Endothelial cell of umbilical vein (primary cell): ENCODE results near the gene MEPCE. TPM values are rescaled to one million over a fixed set of nuclear protein-coding genes. Genes with fewer than 3 reads are reported as not detected.

ENCODE experiments used
- BruUV-seq: library from RNA; stranded (reverse); fragments of 400-500 nt; replicated peaks from 2 replicates; lab custom pipeline; 2021; lab: Mats Ljungman, UMichigan
- CTCF ChIA-PET: fragments of 300-600, 350-600 bp; sonication (Branson Sonifier 250); formaldehyde crosslinking; loops from one replicate; lab custom pipeline; 2021; ENCODE audit warnings: antibody characterized with exemption, inconsistent platforms; lab: Charles Lee
- POLR2A ChIA-PET: fragments of 300-600, 350-600 bp; sonication (Branson Sonifier 250); formaldehyde crosslinking; loops from one replicate; lab custom pipeline; 2021; ENCODE audit warnings: antibody characterized with exemption, inconsistent platforms; lab: Charles Lee
- DNase-seq: peaks from one replicate; pipeline ENCODE4 v3.0.0-alpha.2; 2011; ENCODE audit warnings: low read depth, low spot score
- FAIRE-seq: peaks from 2 replicates; lab custom pipeline; 2011; peaks lifted over from hg19 to GRCh38; lab: Jason Lieb, UNC
- H2AFZ ChIP-seq: 2 replicates; pipeline ENCODE4 v1.6.0; 2012; ENCODE audit warnings: low read depth, low read length, control low read depth, inconsistent platforms
- H3K27ac ChIP-seq: 2 replicates; pipeline ENCODE4 v1.5.1; 2011; ENCODE audit warnings: low read depth, mild to moderate bottlenecking, control low read depth, low read length, moderate library complexity; ENCODE audit not compliant: insufficient read depth
- H3K27me3 ChIP-seq, 2 experiments: 2 replicates each; pipeline versions ENCODE4 v1.6.0 to v1.6.1; 2011; ENCODE audit warnings: low read length in 2 of 2, mixed read lengths in 1 of 2; ENCODE audit not compliant: control insufficient read depth in 2 of 2, insufficient read depth in 2 of 2
- H3K36me3 ChIP-seq, 2 experiments: 2 replicates in 1 of 2; 3 replicates in 1 of 2; pipeline ENCODE4 v1.5.1; 2011; ENCODE audit warnings: low read length in 2 of 2, mild to moderate bottlenecking in 1 of 2, moderate library complexity in 1 of 2; ENCODE audit not compliant: control insufficient read depth in 2 of 2, insufficient read depth in 2 of 2; ENCODE audit errors: extremely low read depth in 1 of 2
- H3K4me1 ChIP-seq: 3 replicates; pipeline ENCODE4 v1.5.1; 2011; ENCODE audit warnings: mild to moderate bottlenecking, low read length; ENCODE audit not compliant: control insufficient read depth, insufficient read depth; ENCODE audit errors: extremely low read depth
- H3K4me2 ChIP-seq: 2 replicates; pipeline ENCODE4 v1.6.1; 2011; ENCODE audit warnings: low read length, control low read depth, mixed read lengths; ENCODE audit not compliant: insufficient read depth
- H3K4me3 ChIP-seq, 3 experiments: fragments of 200-600 bp in 1 of 3; sonication (generic), shearing (Covaris generic) in 1 of 3; replicated peaks in 1 of 3; 2 replicates each; pipeline ENCODE4 v1.5.1; 2011 to 2016; ENCODE audit warnings: control low read depth in 3 of 3, low read length in 3 of 3, mild to moderate bottlenecking in 2 of 3, inconsistent platforms in 1 of 3, low read depth in 1 of 3, moderate library complexity in 1 of 3; ENCODE audit not compliant: insufficient read depth in 1 of 3
- H3K79me2 ChIP-seq: 2 replicates; pipeline ENCODE4 v1.6.0; 2012; ENCODE audit warnings: low read length, inconsistent platforms; ENCODE audit not compliant: control insufficient read depth, insufficient read depth
- H3K9ac ChIP-seq: replicated peaks from 2 replicates; pipeline ENCODE3; 2011; ENCODE audit warnings: low read length, control low read depth; ENCODE audit not compliant: insufficient read depth; ENCODE audit errors: extremely low read depth
- H3K9me1 ChIP-seq: replicated peaks from 3 replicates; pipeline ENCODE4 v1.6.0; 2011; ENCODE audit warnings: mild to moderate bottlenecking, low read length; ENCODE audit not compliant: control insufficient read depth, insufficient read depth; ENCODE audit errors: extremely low read depth
- H3K9me3 ChIP-seq: replicated peaks from 2 replicates; pipeline ENCODE4 v1.5.1; 2012; ENCODE audit warnings: low read length, inconsistent platforms; ENCODE audit not compliant: control insufficient read depth, insufficient read depth
- H4K20me1 ChIP-seq: replicated peaks from 2 replicates; pipeline ENCODE3; 2011; ENCODE audit warnings: mild to moderate bottlenecking, low read length; ENCODE audit not compliant: control insufficient read depth, insufficient read depth; ENCODE audit errors: extremely low read depth
- CTCF ChIP-seq, 2 donors: IDR thresholded peaks; 1 replicate in 1 of 2; 2 replicates in 1 of 2; pipeline ENCODE4 v1.5.1; 2011; ENCODE audit warnings: low read length in 2 of 2, mild to moderate bottlenecking in 2 of 2, moderate library complexity in 2 of 2, control low read depth in 1 of 2, inconsistent platforms in 1 of 2, low read depth in 1 of 2; ENCODE audit not compliant: insufficient read depth in 1 of 2; ENCODE audit errors: extremely low read depth in 1 of 2
- EZH2 ChIP-seq: IDR thresholded peaks from 2 replicates; pipeline ENCODE4 v1.6.1; 2012; ENCODE audit warnings: borderline replicate concordance, low read depth, mild to moderate bottlenecking, moderate library complexity, low read length, inconsistent platforms; ENCODE audit not compliant: severe bottlenecking
- FOS ChIP-seq: IDR thresholded peaks from 2 replicates; pipeline ENCODE4 v1.6.1; 2011; ENCODE audit warnings: mild to moderate bottlenecking, low read length, moderate library complexity, borderline replicate concordance; ENCODE audit not compliant: insufficient read depth
- GATA2 ChIP-seq: IDR thresholded peaks from 2 replicates; pipeline ENCODE4 v1.7.0; 2011; ENCODE audit warnings: low read depth, mild to moderate bottlenecking, moderate library complexity, mixed read lengths, low read length; ENCODE audit not compliant: insufficient read length, insufficient read depth
- JUN ChIP-seq: IDR thresholded peaks from 2 replicates; pipeline ENCODE4 v1.6.1; 2011; ENCODE audit warnings: borderline replicate concordance, low read depth; ENCODE audit not compliant: insufficient read length, insufficient read depth
- MAX ChIP-seq: IDR thresholded peaks from 2 replicates; pipeline ENCODE4 v1.6.1; 2011; ENCODE audit not compliant: insufficient read depth, insufficient read length
- MYC ChIP-seq: IDR thresholded peaks from one replicate; pipeline ENCODE4 v1.6.1; 2011; ENCODE audit warnings: mild to moderate bottlenecking, low read depth, low read length
- POLR2A ChIP-seq: IDR thresholded peaks from 2 replicates; pipeline ENCODE4 v1.6.1; 2012; ENCODE audit warnings: low read depth, mild to moderate bottlenecking, control low read depth, low read length
- POLR2AphosphoS5 ChIP-seq: IDR thresholded peaks from 2 replicates; pipeline ENCODE4 v1.6.1; 2012; ENCODE audit warnings: low read depth, mild to moderate bottlenecking, control low read depth, low read length, moderate library complexity; ENCODE audit not compliant: insufficient read depth
- dilution Hi-C: fragments of 300-500 bp; cut with MboI; formaldehyde crosslinking; loops from one replicate; pipeline ENCODE4 v1.15.0; 2019; ENCODE audit warnings: low sequenced_read_pairs; ENCODE audit not compliant: extremely low pct_ligation_motif_present
- intact Hi-C: fragments of 100-400 bp; cut with micrococcal nuclease; formaldehyde crosslinking; loops from one replicate; pipeline ENCODE4 v1.10.0; 2022
- polyA plus RNA-seq, 4 experiments: library from polyadenylated mRNA; depleted of rRNA in 3 of 4; stranded (reverse) in 3 of 4; unstranded in 1 of 4; fragments of >200 nt; gene quantifications; 2 replicates each; pipeline versions ENCODE4 v1.2.1 to v1.2.3, GENCODE V29; 2011 to 2012; ENCODE audit warnings: missing spikeins in 1 of 4
- total RNA-seq: library from RNA; stranded (reverse); gene quantifications from 2 replicates; pipeline ENCODE4 v1.2.3, GENCODE V29; 2021

MEPCE gene
- total and polyA plus RNA-seq, 2 donors (not counting 3 experiments of a cell fraction or from before 2014, with no cell fraction given): 23.3 to 45.8 TPM

- Histone ChIP-seq H3K9ac (no peak overlapping the region), H3K9me1 (no peaks in the 10 kb centered on the region), H3K36me3 (peaks cover 0 to 18% of the 10 kb centered on the region in 2 experiments), H4K20me1 (no peaks in the 10 kb centered on the region), H3K4me1 (peaks cover 12% of the 10 kb centered on the region), H3K27ac (no peak overlapping the region), H3K79me2 (peaks cover 1% of the 10 kb centered on the region), H2AFZ (no peak overlapping the region), H3K9me3 (no peaks in the 10 kb centered on the region), H3K27me3 (no peaks in the 10 kb centered on the region), H3K4me3 (no peak overlapping the region), H3K4me2 (no peak overlapping the region)
- DNase-seq: no peak
- peak; percentile 72 for FAIRE-seq
- CTCF ChIA-PET: interaction anchor here (0.6 to 3.9 kb wide), 24 partner anchors 11 to 386 kb away, joined by 3 to 53 read pairs (median 5); partner anchors contain the start of genes AGFG2, FBXO24 and TSC22D4
- POLR2A ChIA-PET: interaction anchor here (0.9 to 1.2 kb wide), 3 partner anchors 37 to 120 kb away, joined by 3 to 7 read pairs (median 4); partner anchors contain the start of genes FBXO24, LRCH4 and ZCWPW1
- intact Hi-C loops: loop anchor here (5.0 kb wide), 2 partner anchors 212 to 227 kb away; partner anchors contain the start of gene GIGYF1
- no TSS peak for BruUV-seq
- dilution Hi-C loops: no loop called here
- no peak for TF ChIP-seq EZH2
- TF ChIP-seq CTCF (IDR thresholded peaks at IDR 0.05; ENCODE audit: extremely low read depth in 1 of 2, insufficient read depth in 1 of 2, low read depth in 1 of 2, low read length in 2 of 2): no peak
- TF ChIP-seq JUN: no peak
- no peak for TF ChIP-seq MYC
- no peak for TF ChIP-seq POLR2A
- no peak for TF ChIP-seq GATA2
- TF ChIP-seq MAX: no peak
- no peak for TF ChIP-seq FOS
- no peak for TF ChIP-seq POLR2AphosphoS5
These were observed 35.7 kb downstream of the MEPCE start for GRCh38 chr7:100465299-100465698.
